ENCODE results near the gene VPS26A. TPM values are rescaled to one million over a fixed set of nuclear protein-coding genes. Genes with fewer than 3 reads are reported as not detected.

VPS26A gene
- polyA plus RNA-seq, 6 donors from 2014 or later, result 23.1 to 32.8 (median 31.5) TPM

Other genes starting within 250 kb of the VPS26A start
- 10 to 100 TPM; 29.1 to 59.3 (median 32.6) TPM for gene DDX50, start 222.9 kb upstream of the VPS26A start, polyA plus RNA-seq (ENCODE audit: low read depth in 6 of 6)
- 10 to 100 TPM; 10.8 to 18.3 (median 17.1) TPM for gene DDX21, start 168.0 kb upstream of the VPS26A start, polyA plus RNA-seq (ENCODE audit: low read depth in 6 of 6)
- 1 to 10 TPM in 5 of 6 donors, not detected in 1; 2.8 to 6.9 (median 4.4) TPM for gene KIFBP, start 135.4 kb upstream of the VPS26A start, polyA plus RNA-seq (ENCODE audit: low read depth in 6 of 6)
- gene SRGN, start 36.1 kb upstream of the VPS26A start, polyA plus RNA-seq (ENCODE audit: low read depth in 6 of 6), result 10 to 100 TPM; 25.2 to 40.7 (median 33.6) TPM
- 10 to 100 TPM; 15.4 to 26.3 (median 21.5) TPM for gene SUPV3L1, start 56.1 kb downstream of the VPS26A start, polyA plus RNA-seq (ENCODE audit: low read depth in 6 of 6)
- not detected for gene HKDC1, start 96.2 kb downstream of the VPS26A start, polyA plus RNA-seq (ENCODE audit: low read depth in 6 of 6)
- 10 to 100 TPM; 45.7 to 71.0 (median 59.3) TPM for gene HK1, start 154.3 kb downstream of the VPS26A start, polyA plus RNA-seq (ENCODE audit: low read depth in 6 of 6)

Data from naive B cell (primary cell).